PFSK-1 (cell line): ENCODE measurements around the gene MYO5C.

Experiments used
- FOXP2 ChIP-seq: optimal IDR thresholded peaks from 2 replicates; pipeline ENCODE3; 2011; ENCODE audit warnings: borderline replicate concordance, control low read depth, inconsistent platforms; ENCODE audit not compliant: insufficient read depth; ENCODE audit errors: extremely low read length, extremely low read depth
- POLR2AphosphoS5 ChIP-seq: IDR thresholded peaks from 2 replicates; pipeline ENCODE4 v1.6.1; 2012; ENCODE audit warnings: low read depth, mild to moderate bottlenecking, control low read depth, low read length, moderate library complexity
- REST ChIP-seq, 2 experiments: IDR thresholded peaks; 2 replicates each; pipeline versions ENCODE4 v1.6.1 to v1.8.0; 2011 to 2012; ENCODE audit warnings: low read depth in 2 of 2, low read length in 2 of 2, control low read depth in 1 of 2, inconsistent platforms in 1 of 2, mild to moderate bottlenecking in 1 of 2, moderate library complexity in 1 of 2; ENCODE audit not compliant: insufficient read depth in 1 of 2
- SIN3A ChIP-seq: IDR thresholded peaks from 2 replicates; pipeline ENCODE4 v1.6.1; 2012; ENCODE audit warnings: mild to moderate bottlenecking, low read length, moderate library complexity, borderline replicate concordance; ENCODE audit not compliant: insufficient read depth
- TAF1 ChIP-seq: IDR thresholded peaks from 2 replicates; pipeline ENCODE4 v1.6.1; 2012; ENCODE audit warnings: low read length, control low read depth, borderline replicate concordance; ENCODE audit not compliant: insufficient read depth

GRCh38 chr15:52228921-52229320 is 66.7 kb downstream of the MYO5C start:
- TF ChIP-seq POLR2AphosphoS5 (no peak), SIN3A (no peak), REST (IDR thresholded peaks at IDR 0.05; ENCODE audit: insufficient read depth in 1 of 2, low read depth in 2 of 2, low read length in 2 of 2) (no peak), TAF1 (no peak), FOXP2 (no peak)
